HCT116 (cell line): ENCODE results near the gene TIGAR. TPM values are rescaled to one million over a fixed set of nuclear protein-coding genes. Genes with fewer than 3 reads are reported as not detected.

Experiments
- ATAC-seq: fragments of 200-7000 bp; cut with Tn5 transposase; 2 replicates; pipeline ENCODE4 v1.9.1; 2020; ENCODE audit warnings: mild to moderate bottlenecking, moderate library complexity
- BruUV-seq: library from RNA; stranded (reverse); fragments of 400-500 nt; replicated peaks from 2 replicates; lab custom pipeline; 2021; lab: Mats Ljungman, UMichigan
- CTCF ChIA-PET: fragments of 300-600 bp; sonication (Branson Sonifier 250); formaldehyde crosslinking; loops from one replicate; lab custom pipeline; 2021; ENCODE audit warnings: antibody characterized with exemption; lab: Charles Lee
- POLR2A ChIA-PET: fragments of 300-600, 350-600 bp; sonication (Branson Sonifier 250); formaldehyde crosslinking; loops from one replicate; lab custom pipeline; 2021; ENCODE audit warnings: antibody characterized with exemption; lab: Charles Lee
- RAD21 ChIA-PET, 2 experiments: fragments of 300-600 bp; sonication (Branson Sonifier 250); formaldehyde crosslinking; loops; one replicate each; lab custom pipeline; 2023; ENCODE audit warnings: low total read pairs in 2 of 2; ENCODE audit not compliant: uncharacterized antibody in 2 of 2, unreplicated experiment in 2 of 2, low non-redundant PET in 1 of 2; lab: Charles Lee
- DNase-seq: peaks from one replicate; pipeline ENCODE4 v3.0.0-alpha.2; 2010; ENCODE audit warnings: low read depth, low spot score
- H2AFZ ChIP-seq: fragments of 200-600 bp; shearing (Covaris generic), sonication (generic); 2 replicates; pipeline ENCODE4 v1.6.1; 2017; ENCODE audit warnings: low read depth, mixed run types, mixed read lengths, antibody characterized with exemption, low read length; ENCODE audit not compliant: poor library complexity, severe bottlenecking
- H3K27ac ChIP-seq: 2 replicates; pipeline ENCODE4 v1.5.1; 2012; ENCODE audit warnings: low read depth, low read length
- H3K27me3 ChIP-seq: fragments of 200-600 bp; sonication (generic); 2 replicates; pipeline ENCODE4 v1.6.1; 2016; ENCODE audit warnings: mixed run types, low read length, mixed read lengths; ENCODE audit not compliant: insufficient read depth
- H3K36me3 ChIP-seq, 2 experiments: fragments of 200-500 bp in 1 of 2; fragments of 200-600 bp in 1 of 2; sonication (Bioruptor generic) in 1 of 2; sonication (generic) in 1 of 2; 2 replicates each; pipeline versions ENCODE4 v1.5.1 to v1.6.1; 2014 to 2016; ENCODE audit warnings: low read length in 2 of 2, inconsistent platforms in 1 of 2, mixed read lengths in 1 of 2, mixed run types in 1 of 2; ENCODE audit not compliant: insufficient read depth in 2 of 2, control insufficient read depth in 1 of 2
- H3K4me1 ChIP-seq, 2 experiments: fragments of 200-600 bp in 1 of 2; sonication (generic) in 1 of 2; 2 replicates each; pipeline versions ENCODE4 v1.5.1 to v1.6.1; 2012 to 2017; ENCODE audit warnings: low read length in 2 of 2, inconsistent platforms in 1 of 2, mild to moderate bottlenecking in 1 of 2, mixed read lengths in 1 of 2, mixed run types in 1 of 2, moderate library complexity in 1 of 2; ENCODE audit not compliant: insufficient read depth in 2 of 2, control insufficient read depth in 1 of 2
- H3K4me2 ChIP-seq: fragments of 200-600 bp; sonication (generic); 2 replicates; pipeline ENCODE4 v1.6.1; 2017; ENCODE audit warnings: mixed run types, low read length, mixed read lengths
- H3K4me3 ChIP-seq, 2 experiments: fragments of 200-600 bp in 1 of 2; sonication (generic) in 1 of 2; replicated peaks in 1 of 2; 2 replicates each; pipeline ENCODE4 v1.5.1; 2011 to 2016; ENCODE audit warnings: low read length in 2 of 2, control low read depth in 1 of 2, low read depth in 1 of 2, mild to moderate bottlenecking in 1 of 2, mixed read lengths in 1 of 2, mixed run types in 1 of 2
- H3K79me2 ChIP-seq: fragments of 200-600 bp; sonication (generic); 2 replicates; pipeline ENCODE4 v1.6.1; 2017; ENCODE audit warnings: mild to moderate bottlenecking, mixed run types, low read length, moderate library complexity, mixed read lengths; ENCODE audit not compliant: insufficient read depth
- H3K9ac ChIP-seq: fragments of 200-600 bp; sonication (generic); 2 replicates; pipeline ENCODE4 v1.6.1; 2016; ENCODE audit warnings: low read length, mixed read lengths
- H3K9me2 ChIP-seq: fragments of 200-600 bp; sonication (generic), shearing (Covaris generic); 2 replicates; pipeline ENCODE4 v1.6.1; 2017; ENCODE audit warnings: mixed run types, mild to moderate bottlenecking, moderate library complexity; ENCODE audit not compliant: insufficient read depth
- H3K9me3 ChIP-seq, 2 experiments: fragments of 200-500 bp in 1 of 2; fragments of 200-600 bp in 1 of 2; sonication (Bioruptor generic) in 1 of 2; sonication (generic) in 1 of 2; 2 replicates each; pipeline ENCODE4 v1.6.1; 2014 to 2017; ENCODE audit warnings: low read length in 2 of 2, mixed read lengths in 2 of 2, inconsistent platforms in 1 of 2, low read depth in 1 of 2, mild to moderate bottlenecking in 1 of 2, mixed run types in 1 of 2, moderate library complexity in 1 of 2; ENCODE audit not compliant: control insufficient read depth in 1 of 2, insufficient read depth in 1 of 2
- H4K20me1 ChIP-seq: fragments of 200-600 bp; sonication (generic), shearing (Covaris generic); 2 replicates; pipeline ENCODE4 v1.6.1; 2017; ENCODE audit warnings: mixed run types, mild to moderate bottlenecking, moderate library complexity; ENCODE audit not compliant: insufficient read depth
- RAD21 ChIP-seq: IDR thresholded peaks from 2 replicates; pipeline ENCODE4 v1.6.1; 2012; ENCODE audit warnings: low read depth, mild to moderate bottlenecking
- intact Hi-C: fragments of 100-400 bp; cut with micrococcal nuclease; formaldehyde crosslinking; loops from 2 replicates; pipeline ENCODE4 v1.10.0; 2022
- total RNA-seq: library from RNA; stranded (reverse); gene quantifications from one replicate; pipeline ENCODE4 v1.2.1, GENCODE V29; 2021; ENCODE audit not compliant: unreplicated experiment
- TF ChIP-seq, protein P1 (sequence below), 3 experiments: fragments of 200-600 bp in 1 of 3; sonication (generic) in 1 of 3; IDR thresholded peaks in 2 of 3; conservative IDR thresholded peaks in 1 of 3; 2 replicates each; pipeline ENCODE4 v1.5.1; 2012 to 2017; ENCODE audit warnings: low read depth in 2 of 3, low read length in 2 of 3, antibody characterized with exemption in 1 of 3, borderline replicate concordance in 1 of 3, control low read depth in 1 of 3, mild to moderate bottlenecking in 1 of 3, mixed read lengths in 1 of 3, mixed run types in 1 of 3, moderate library complexity in 1 of 3; ENCODE audit not compliant: insufficient read depth in 1 of 3
- TF ChIP-seq, protein P2 (sequence below): IDR thresholded peaks from 2 replicates; pipeline ENCODE4 v1.6.1; 2012

TIGAR gene
- total RNA-seq, 1 experiment from 2014 or later: 13.7 TPM

DNA sequence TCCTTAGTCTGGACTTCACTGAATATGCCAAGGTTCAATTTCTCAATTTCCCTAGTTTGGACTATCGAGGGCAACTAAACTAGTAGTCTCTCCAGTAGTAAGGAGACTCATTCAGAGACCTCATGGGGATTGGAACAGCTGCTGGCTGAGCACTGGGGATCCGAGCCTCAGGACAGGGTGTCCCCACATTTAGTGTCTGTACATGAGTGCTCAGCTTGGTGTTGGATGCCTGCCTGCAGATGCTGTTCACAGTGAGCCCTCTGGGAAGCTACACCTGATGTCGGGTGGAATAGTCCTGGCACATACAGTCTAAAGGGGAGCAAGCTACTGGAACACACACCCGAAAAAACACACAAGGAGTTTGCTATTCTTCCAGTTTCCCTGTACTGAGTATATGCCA is 59.3 kb downstream of the TIGAR start (continued):
- TF ChIP-seq, protein P1, sequence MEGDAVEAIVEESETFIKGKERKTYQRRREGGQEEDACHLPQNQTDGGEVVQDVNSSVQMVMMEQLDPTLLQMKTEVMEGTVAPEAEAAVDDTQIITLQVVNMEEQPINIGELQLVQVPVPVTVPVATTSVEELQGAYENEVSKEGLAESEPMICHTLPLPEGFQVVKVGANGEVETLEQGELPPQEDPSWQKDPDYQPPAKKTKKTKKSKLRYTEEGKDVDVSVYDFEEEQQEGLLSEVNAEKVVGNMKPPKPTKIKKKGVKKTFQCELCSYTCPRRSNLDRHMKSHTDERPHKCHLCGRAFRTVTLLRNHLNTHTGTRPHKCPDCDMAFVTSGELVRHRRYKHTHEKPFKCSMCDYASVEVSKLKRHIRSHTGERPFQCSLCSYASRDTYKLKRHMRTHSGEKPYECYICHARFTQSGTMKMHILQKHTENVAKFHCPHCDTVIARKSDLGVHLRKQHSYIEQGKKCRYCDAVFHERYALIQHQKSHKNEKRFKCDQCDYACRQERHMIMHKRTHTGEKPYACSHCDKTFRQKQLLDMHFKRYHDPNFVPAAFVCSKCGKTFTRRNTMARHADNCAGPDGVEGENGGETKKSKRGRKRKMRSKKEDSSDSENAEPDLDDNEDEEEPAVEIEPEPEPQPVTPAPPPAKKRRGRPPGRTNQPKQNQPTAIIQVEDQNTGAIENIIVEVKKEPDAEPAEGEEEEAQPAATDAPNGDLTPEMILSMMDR (IDR thresholded peaks at IDR 0.05 in 2 of 3, conservative IDR thresholded peaks at IDR 0.05 in 1 of 3; ENCODE audit: borderline replicate concordance in 1 of 3, insufficient read depth in 1 of 3, low read depth in 2 of 3, low read length in 2 of 3): no peak

DNA sequence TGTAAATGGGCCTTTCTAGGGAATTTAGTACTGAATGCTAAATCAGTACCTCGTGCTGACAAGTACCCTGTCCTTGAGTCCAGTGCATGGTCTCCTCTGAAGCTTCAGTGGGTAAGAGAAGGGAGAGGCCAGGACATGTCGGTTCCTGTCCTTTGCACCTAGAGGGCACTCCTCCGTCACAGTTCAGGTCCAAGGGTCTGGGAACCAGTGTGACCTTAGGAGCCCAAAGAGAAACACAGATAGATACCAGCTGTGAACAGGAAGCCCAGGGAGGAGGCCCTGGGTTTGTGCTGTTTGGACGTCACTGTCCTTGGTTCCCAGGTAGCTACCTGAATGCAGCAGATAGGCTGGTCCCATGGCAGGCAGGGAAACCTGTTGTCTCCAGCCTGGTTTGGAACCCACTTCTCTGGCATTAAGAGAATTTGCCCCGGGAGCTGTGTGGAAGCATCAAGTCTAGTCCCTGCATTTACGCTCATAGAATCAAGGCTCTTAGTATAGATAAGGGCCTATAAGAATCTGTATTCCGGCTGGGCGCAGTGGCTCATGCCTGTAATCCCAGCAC is 62.4 kb downstream of the TIGAR start:
- no peaks in the 10 kb centered on the region; a peak in 1 of 4 replicates for H3K4me1 ChIP-seq
- RAD21 ChIA-PET: no interaction called here
- peaks cover 50% of the 10 kb centered on the region for H3K27me3 ChIP-seq
- H3K9me2 ChIP-seq: no peaks in the 10 kb centered on the region
- H3K9me3 ChIP-seq: no peaks in the 10 kb centered on the region
- intact Hi-C loops: no loop called here
- CTCF ChIA-PET: no interaction called here
- no peak overlapping the region for H3K27ac ChIP-seq
- DNase-seq (no peak), ATAC-seq (peak; percentile 60; the same call in 1 of the 2 replicates)
- BruUV-seq: no TSS peak
- POLR2A ChIA-PET: no interaction called here
- no peak overlapping the region for H3K4me3 ChIP-seq
- H3K4me2 ChIP-seq: no peak overlapping the region
- H3K9ac ChIP-seq: no peak overlapping the region
- no peaks in the 10 kb centered on the region for H4K20me1 ChIP-seq
- no peaks in the 10 kb centered on the region for H3K36me3 ChIP-seq
- no peak overlapping the region for H2AFZ ChIP-seq
- TF ChIP-seq, protein P1 (IDR thresholded peaks at IDR 0.05 in 2 of 3, conservative IDR thresholded peaks at IDR 0.05 in 1 of 3; ENCODE audit: borderline replicate concordance in 1 of 3, insufficient read depth in 1 of 3, low read depth in 2 of 3, low read length in 2 of 3): peak in 1 of 3 experiments; percentile 17; a peak in 2 of 6 replicates
- TF ChIP-seq, protein P2, sequence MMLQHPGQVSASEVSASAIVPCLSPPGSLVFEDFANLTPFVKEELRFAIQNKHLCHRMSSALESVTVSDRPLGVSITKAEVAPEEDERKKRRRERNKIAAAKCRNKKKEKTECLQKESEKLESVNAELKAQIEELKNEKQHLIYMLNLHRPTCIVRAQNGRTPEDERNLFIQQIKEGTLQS: no peak
- peak; percentile 14; the same call in 1 of the 2 replicates for TF ChIP-seq RAD21
- H3K79me2 ChIP-seq: no peaks in the 10 kb centered on the region
